Measurements from ENCODE around the gene SIPA1L3.

- no peak for TF ChIP-seq CTCF (IDR thresholded peaks at IDR 0.05; ENCODE audit: low read length)
- no peak for TF ChIP-seq EZH2 (optimal IDR thresholded peaks at IDR 0.05; ENCODE audit: low read depth, low read length)
- no peak for TF ChIP-seq EZH2phosphoT487 (IDR thresholded peaks at IDR 0.05; ENCODE audit: low read length)
Measured at GRCh38 chr19:38148337-38148736, 241.3 kb downstream of the SIPA1L3 start.
